GM18867 (cell line): ENCODE measurements around the gene ELL.

Source experiments
- ATAC-seq: cut with Tn5 transposase; IDR thresholded peaks from one replicate; pipeline ENCODE4 v1.9.1; 2021; ENCODE audit warnings: mild to moderate bottlenecking, moderate library complexity; ENCODE audit not compliant: unreplicated experiment

Gene ELL

GRCh38 chr19:18424890-18425514 is 96.9 kb downstream of the ELL start:
- no peak for ATAC-seq

DNA sequence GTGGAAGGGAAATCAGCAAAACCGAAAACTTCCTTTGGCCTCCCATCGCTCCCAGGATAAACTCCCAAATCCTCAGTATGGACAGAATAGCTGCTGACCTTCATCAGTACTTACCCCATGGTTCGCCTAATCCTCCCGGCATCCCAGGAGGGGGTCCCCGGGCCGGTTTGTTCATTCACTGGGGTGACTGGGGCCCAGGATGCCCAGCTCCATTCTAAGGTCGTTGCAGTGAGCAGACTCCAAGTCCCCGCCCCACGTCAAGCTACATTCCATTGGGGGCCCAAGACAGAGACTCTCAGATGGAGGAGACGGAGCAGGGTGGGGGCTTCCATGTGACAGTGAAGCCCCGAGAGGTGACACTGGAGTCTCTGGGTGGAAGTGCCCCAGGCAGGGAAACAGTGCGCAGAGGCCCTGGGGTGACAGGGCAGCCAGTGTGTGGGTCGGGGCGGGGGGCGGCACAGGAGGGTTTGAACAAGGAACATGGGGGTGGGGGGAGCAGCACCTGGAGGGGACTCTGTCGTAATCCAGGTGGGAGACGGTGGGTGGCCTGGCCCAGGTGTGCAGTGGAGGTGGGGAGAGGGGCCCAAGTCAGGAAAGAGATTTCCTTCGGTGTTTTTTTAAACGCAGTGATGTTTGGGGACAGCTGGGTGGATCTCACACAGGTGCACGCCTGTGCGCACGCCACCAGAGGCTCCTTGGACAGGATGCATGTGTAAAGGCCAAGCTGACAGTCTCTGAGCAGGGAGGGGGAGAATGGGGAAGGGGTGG is 97.6 kb downstream of the ELL start:
- no peak for ATAC-seq

- ATAC-seq: no peak
Observed at GRCh38 chr19:18423258-18424020, 98.4 kb downstream of the ELL start.

DNA sequence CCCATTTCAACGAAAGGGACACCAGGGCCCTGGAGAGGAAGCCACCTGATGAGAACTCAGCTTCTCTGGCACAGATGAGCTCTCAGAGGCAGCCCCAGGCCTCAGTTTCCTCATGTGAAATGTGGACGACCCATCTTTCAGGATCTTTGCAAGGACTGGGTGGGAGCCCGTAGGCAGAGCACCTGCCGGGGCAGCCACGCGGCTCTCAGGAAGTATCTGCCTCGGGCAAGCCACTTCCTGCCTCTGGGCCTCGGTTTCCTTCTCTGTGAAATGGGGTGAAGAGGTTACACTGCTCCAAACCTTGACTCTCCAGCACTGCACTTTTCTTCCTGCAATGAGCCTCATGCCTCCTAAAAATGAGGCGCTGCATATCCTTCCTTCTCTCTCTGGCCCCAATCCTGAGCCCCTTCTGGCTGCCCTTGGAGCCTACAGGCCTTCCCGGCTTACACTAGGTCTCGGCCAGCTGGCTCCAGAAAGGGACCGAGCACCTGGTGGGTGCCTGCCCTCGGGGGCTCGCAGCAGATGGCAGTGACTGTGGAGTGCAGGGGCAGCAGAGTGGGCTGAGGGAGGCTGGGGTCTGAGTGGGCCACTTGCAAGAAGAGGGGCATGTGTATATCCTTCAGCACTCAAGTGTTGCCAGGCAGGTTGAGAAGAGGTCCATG is 99.2 kb downstream of the ELL start:
- no peak for ATAC-seq

- ATAC-seq: no peak
Observed at GRCh38 chr19:18421371-18421959, 100.4 kb downstream of the ELL start.

- ATAC-seq: no peak
Observed at GRCh38 chr19:18420930-18421329, 100.9 kb downstream of the ELL start.

GRCh38 chr19:18419699-18420460 is 102.0 kb downstream of the ELL start:
- ATAC-seq: peak; percentile 11

GRCh38 chr19:18419195-18419698 is 102.6 kb downstream of the ELL start, which contains the start of gene SSBP4:
Gene SSBP4 (plus strand): TSS chr19:18419398. CDS start chr19:18419649, 251 bp downstream.
- peak; percentile 49 for ATAC-seq

- no peak for ATAC-seq
Observed at GRCh38 chr19:18418483-18419194, 103.2 kb downstream of the ELL start.

DNA sequence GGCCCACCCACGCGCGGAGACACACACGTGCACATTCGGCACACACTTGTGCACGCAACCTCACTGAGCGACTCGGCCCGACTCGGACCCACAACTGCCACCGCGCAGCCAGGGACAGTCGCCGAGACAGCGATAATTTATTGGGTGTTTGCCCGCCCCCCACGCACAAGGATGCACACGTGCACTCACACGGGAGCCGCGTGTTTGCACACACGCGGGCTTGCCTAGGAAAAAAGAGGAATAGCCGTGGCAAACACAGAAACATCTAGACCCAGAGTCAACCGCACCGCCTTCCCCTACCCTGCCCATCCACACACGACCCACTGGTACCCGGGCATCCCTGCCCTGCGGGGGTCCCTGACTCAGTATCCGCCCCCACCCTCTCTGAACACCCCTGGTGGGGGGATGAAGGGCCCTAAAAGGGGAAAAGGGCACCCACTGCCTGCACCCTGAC is 103.8 kb downstream of the ELL start:
- no peak for ATAC-seq

DNA sequence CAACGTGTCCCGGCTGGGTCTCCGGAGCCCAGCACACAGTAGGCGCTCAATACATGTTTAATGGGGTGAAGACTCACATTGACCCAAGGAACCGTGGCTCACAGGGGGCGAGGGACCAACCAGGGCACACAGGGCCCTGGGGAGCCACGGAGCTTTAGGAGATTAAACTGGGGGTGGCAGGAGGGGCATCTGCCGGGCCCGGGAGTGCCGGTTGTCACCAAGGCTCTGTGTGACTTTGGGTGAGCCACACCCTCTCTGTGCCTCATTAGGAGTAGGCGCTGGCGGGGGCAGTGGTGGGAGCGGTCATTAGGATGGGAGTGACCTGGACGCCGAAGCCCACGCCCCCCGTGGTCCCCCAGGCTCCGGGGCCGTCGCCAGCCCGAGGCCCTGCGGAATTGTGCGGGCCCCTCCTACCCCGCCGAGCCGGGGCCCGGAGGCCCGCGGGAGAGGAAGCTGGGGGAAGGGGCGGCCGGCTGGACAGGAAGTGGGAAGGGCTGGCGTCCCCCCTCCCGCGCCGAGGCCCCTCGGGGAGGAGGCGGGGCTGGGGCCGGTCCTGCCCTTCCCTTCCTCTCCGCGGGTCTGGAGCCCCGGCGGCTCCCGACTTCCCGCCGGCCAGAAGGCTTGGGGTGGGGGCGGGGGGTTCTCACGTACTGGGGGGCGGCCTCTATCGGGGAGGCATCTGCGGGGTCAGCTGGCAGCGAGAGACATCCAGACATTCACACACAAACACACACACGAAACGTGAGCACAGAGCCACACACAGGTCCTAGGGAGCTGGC is 104.4 kb downstream of the ELL start:
- ATAC-seq: no peak

DNA sequence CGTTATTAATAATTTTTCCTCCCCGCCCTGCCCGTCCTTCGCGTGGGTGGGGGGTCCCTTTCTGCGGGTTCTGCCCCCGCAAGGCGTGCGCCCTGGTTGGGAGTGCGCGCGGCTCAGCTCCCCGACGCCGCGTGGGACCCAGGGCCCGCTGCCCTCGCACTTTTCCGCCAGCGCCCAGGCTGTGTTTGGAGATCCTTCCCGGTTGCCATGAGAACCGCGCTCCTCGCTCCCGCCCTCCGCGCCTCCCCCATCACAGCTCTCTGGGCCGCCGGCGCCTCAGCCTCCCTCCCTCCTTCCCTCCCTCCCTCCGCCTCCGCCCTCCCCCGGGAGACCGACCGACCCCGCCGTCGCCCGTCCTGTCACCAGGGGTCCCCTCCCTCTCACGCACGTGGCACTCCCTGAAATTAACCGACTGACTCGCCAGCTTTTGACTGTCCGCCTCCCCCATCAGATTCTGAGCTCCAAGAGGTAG is 105.1 kb downstream of the ELL start:
- ATAC-seq: no peak

DNA sequence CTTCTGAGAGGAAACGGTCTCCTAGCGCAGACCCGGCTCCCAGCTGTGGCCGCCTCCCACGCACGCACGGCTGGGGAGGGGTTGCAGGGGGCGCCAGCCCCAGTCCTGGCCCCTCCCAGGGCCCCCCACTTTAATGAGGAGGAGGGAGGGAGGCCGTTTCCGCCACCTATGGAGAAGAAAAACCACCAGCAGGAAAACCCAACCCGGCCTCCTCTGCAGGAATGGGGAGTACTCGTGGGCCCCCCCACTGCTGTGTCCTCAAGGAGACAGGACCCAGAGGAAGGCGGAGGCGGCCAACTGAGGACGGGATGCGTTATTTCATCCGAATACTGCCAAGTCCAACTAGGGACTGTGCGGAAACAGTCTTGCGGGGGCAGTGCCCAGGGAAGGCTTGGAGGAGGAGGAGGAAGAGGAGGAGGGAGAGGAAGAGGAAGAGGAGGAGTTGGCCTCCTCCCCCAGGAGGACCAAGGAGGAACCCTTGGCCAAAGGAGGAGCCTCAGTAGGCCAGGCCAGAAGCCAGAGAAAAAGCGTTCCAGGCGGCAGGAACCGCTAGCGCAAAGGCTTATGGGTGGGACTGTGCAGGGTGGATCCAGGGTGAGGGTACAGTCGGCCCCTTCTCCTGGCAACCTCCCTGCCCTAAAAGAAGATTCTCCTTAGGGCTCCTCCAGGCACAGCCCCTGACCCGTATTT is 106.5 kb downstream of the ELL start:
- ATAC-seq: no peak

GRCh38 chr19:18414504-18415177 is 107.2 kb downstream of the ELL start:
- ATAC-seq: no peak

DNA sequence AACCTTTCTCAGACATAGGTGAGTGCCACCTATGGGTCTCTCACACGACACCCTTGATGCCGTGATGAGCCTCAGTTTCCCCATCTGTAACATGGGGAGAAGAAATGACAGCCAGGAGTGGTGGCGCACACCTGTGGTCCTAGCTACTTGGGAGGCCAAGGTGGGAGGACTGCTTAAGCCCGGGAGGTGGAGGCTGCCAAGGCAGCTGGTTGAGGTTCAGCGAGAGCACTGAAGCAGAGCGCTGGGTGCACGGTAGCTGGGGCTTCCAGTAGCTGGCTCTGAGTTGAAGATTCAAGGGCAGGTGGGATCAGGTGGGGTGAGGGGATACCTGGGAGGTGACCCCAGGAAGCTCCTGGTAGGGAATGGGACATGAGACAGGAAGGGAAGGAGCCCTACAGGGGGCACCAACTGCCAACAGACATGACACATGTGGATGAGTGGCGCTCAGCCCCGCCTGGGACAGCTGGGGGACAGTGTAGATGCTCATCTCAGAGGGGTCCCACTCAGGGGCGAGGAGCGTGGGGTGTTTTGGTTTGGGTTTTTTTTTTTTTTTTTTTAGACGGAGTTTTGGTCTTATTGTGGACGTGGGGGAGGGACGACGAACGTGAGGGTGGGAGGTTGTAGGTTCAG is 109.1 kb downstream of the ELL start:
- ATAC-seq: no peak

DNA sequence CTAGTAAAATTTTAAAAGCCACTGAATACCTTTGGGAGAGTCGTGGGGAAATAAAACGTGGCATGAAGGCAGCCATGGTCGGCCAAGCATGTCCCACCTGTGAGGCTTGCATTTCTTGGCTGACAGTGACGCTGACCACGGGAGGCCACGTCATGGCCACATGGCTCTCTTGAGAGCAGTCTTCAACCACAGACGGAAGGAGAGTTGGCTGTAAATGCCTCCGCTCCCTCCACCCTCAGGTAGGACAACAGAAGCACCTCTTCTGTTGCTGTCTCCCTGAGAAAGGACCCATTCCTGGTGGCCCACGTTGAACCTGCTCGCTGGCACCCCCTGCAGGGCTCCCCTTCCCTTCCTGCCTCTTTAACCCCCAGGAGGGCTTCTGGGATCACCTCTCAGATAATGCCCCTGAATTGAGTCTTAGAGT is 113.8 kb downstream of the ELL start:
- ATAC-seq: peak; percentile 65

- ATAC-seq: no peak
Observed at GRCh38 chr19:18406749-18407148, 115.1 kb downstream of the ELL start.
